ENCODE results near the gene CLMP.
A peak's percentile ranks its signal among the peaks of the same experiment; 100 is the strongest.

Gene CLMP

GRCh38 chr11:123231256-123231655, 36.2 kb upstream of the CLMP start:
- peak overlapping the region in 1 of 2 experiments; percentile 13 for H3K4me3 ChIP-seq (ENCODE audit: insufficient read depth in 1 of 2, low read depth in 1 of 2, low read length in 2 of 2)
- H2AFZ ChIP-seq (ENCODE audit: low read depth, low read length) = no peak overlapping the region
- H2BK120ac ChIP-seq (ENCODE audit: low read depth, low read length) = no peak overlapping the region
- H4K8ac ChIP-seq (ENCODE audit: low read length) = no peak overlapping the region
- no peak overlapping the region for H4K91ac ChIP-seq (ENCODE audit: low read length)
- no peak overlapping the region for H3K23ac ChIP-seq (ENCODE audit: low read length in 2 of 2)
- H3K18ac ChIP-seq (ENCODE audit: low read depth in 1 of 2, low read length in 2 of 2) = peak overlapping the region in 1 of 2 experiments; percentile 48
- H2AK5ac ChIP-seq (ENCODE audit: low read length, severe bottlenecking) = no peak overlapping the region
- H3K4ac ChIP-seq (ENCODE audit: low read depth in 1 of 2, low read length in 2 of 2) = peak overlapping the region in 1 of 2 experiments; percentile 48
- DNase-seq = peak; percentile 89
- H3K27me3 ChIP-seq (ENCODE audit: control insufficient read depth in 1 of 2, insufficient read depth in 1 of 2, low read length in 2 of 2) = no peaks in the 10 kb centered on the region
- peak overlapping the region; percentile 51 for H3K9ac ChIP-seq (ENCODE audit: low read length)
- H2BK12ac ChIP-seq (ENCODE audit: low read length in 2 of 2) = peak overlapping the region in 1 of 2 experiments; percentile 61
- no peaks in the 10 kb centered on the region for H3K36me3 ChIP-seq (ENCODE audit: control insufficient read depth in 1 of 2, insufficient read depth in 2 of 2, low read depth in 1 of 2, low read length in 2 of 2)
- H2BK5ac ChIP-seq (ENCODE audit: low read depth, low read length, poor library complexity, severe bottlenecking) = no peak overlapping the region
- H3K79me1 ChIP-seq (replicated peaks; ENCODE audit: low read length, poor library complexity, severe bottlenecking) = no peaks in the 10 kb centered on the region
- WGBS = 5% methylated on average over 6 of the region's 6 CpGs
- H3K27ac ChIP-seq (ENCODE audit: low read length, poor library complexity, severe bottlenecking) = no peak overlapping the region
- H2BK15ac ChIP-seq (ENCODE audit: low read depth, poor library complexity, severe bottlenecking) = peak overlapping the region; percentile 26
- peaks cover 2% of the 10 kb centered on the region for H3K4me1 ChIP-seq (ENCODE audit: control insufficient read depth, insufficient read depth, low read depth, low read length)
- H3K9me3 ChIP-seq (ENCODE audit: control insufficient read depth, low read length) = no peaks in the 10 kb centered on the region
- H3K4me2 ChIP-seq (ENCODE audit: low read length, poor library complexity, severe bottlenecking) = no peak overlapping the region
- no peak overlapping the region for H3K14ac ChIP-seq (ENCODE audit: low read length in 2 of 2)

DNA sequence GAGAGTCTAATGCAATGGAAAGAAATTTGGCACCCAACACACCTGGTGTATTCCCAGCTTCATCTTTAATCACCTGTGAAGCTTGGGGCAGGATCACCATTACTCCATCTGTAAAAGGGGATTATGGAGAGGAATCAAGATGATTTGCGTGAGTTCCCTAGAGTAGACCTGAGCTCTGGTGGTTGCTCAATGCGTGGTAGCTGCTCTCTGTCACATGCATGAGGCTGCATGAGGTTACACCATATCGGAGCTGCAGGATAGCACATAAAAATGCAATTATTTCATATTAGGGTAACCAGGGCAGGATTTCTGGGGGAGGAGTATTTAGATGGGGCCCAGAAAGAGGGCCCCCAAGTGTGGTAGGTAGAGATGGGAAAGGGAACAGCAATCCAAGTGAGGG, 35.3 kb upstream of the CLMP start:
- Histone ChIP-seq H4K91ac (ENCODE audit: low read length) (peak overlapping the region; percentile 49), H2BK15ac (ENCODE audit: low read depth, poor library complexity, severe bottlenecking) (no peak overlapping the region), H3K79me1 (replicated peaks; ENCODE audit: low read length, poor library complexity, severe bottlenecking) (no peaks in the 10 kb centered on the region), H3K14ac (ENCODE audit: low read length in 2 of 2) (no peak overlapping the region), H3K23ac (ENCODE audit: low read length in 2 of 2) (no peak overlapping the region), H3K27ac (ENCODE audit: low read length, poor library complexity, severe bottlenecking) (no peak overlapping the region), H3K4me2 (ENCODE audit: low read length, poor library complexity, severe bottlenecking) (no peak overlapping the region), H3K18ac (ENCODE audit: low read depth in 1 of 2, low read length in 2 of 2) (peak overlapping the region in 1 of 2 experiments; percentile 48), H4K8ac (ENCODE audit: low read length) (no peak overlapping the region), H2BK12ac (ENCODE audit: low read length in 2 of 2) (peak overlapping the region in 1 of 2 experiments; percentile 61), H3K36me3 (ENCODE audit: control insufficient read depth in 1 of 2, insufficient read depth in 2 of 2, low read depth in 1 of 2, low read length in 2 of 2) (no peaks in the 10 kb centered on the region), H2AFZ (ENCODE audit: low read depth, low read length) (no peak overlapping the region), H3K4ac (ENCODE audit: low read depth in 1 of 2, low read length in 2 of 2) (peak overlapping the region; percentile 48 to 75), H3K9ac (ENCODE audit: low read length) (no peak overlapping the region), H3K9me3 (ENCODE audit: control insufficient read depth, low read length) (no peaks in the 10 kb centered on the region), H3K4me3 (ENCODE audit: insufficient read depth in 1 of 2, low read depth in 1 of 2, low read length in 2 of 2) (no peak overlapping the region), H2AK5ac (ENCODE audit: low read length, severe bottlenecking) (no peak overlapping the region), H2BK5ac (ENCODE audit: low read depth, low read length, poor library complexity, severe bottlenecking) (no peak overlapping the region), H2BK120ac (ENCODE audit: low read depth, low read length) (no peak overlapping the region), H3K4me1 (ENCODE audit: control insufficient read depth, insufficient read depth, low read depth, low read length) (peaks cover 2% of the 10 kb centered on the region), H3K27me3 (ENCODE audit: control insufficient read depth in 1 of 2, insufficient read depth in 1 of 2, low read length in 2 of 2) (no peaks in the 10 kb centered on the region)
- DNase-seq = no peak
- 97% methylated on average over 3 of the region's 3 CpGs for WGBS

DNA sequence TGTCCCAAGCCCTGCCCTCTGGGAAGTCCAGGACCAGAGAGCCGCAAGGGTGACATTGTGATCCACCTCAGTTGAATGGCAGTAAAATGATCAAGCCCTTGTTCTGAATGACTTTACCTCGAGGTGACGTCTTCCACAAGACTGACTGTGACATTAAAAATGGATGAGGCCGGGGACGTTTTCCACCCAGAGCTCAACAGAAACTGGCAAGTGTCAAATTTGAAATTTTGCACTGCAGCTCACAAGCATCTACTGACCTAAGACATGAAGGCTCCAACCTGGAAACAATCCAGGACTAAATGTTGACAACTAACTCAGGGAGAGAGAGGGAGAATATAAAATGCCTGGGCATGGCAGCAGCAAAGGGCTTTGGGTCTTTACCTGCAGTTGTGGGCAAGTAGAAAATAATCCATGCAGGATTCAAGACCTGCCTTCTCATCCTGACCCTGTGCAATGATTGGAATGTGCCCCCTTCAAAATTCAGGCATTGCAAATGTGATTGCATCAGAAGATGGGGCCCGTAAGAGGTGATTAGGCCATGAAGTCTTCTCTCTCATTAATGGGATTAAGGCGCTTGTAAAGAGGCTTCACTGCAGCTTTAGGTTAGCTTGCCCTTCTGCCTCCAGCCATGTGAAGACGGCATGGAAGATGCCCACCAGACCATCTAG, 33.6 kb upstream of the CLMP start:
- no peak overlapping the region for H3K27ac ChIP-seq (ENCODE audit: low read length, poor library complexity, severe bottlenecking)
- H3K9ac ChIP-seq (ENCODE audit: low read length) = no peak overlapping the region
- no peak overlapping the region for H3K4me2 ChIP-seq (ENCODE audit: low read length, poor library complexity, severe bottlenecking)
- DNase-seq = no peak
- H3K9me3 ChIP-seq (ENCODE audit: control insufficient read depth, low read length) = no peaks in the 10 kb centered on the region
- H2BK5ac ChIP-seq (ENCODE audit: low read depth, low read length, poor library complexity, severe bottlenecking) = peak overlapping the region; percentile 39
- no peak overlapping the region for H3K14ac ChIP-seq (ENCODE audit: low read length in 2 of 2)
- no peaks in the 10 kb centered on the region for H3K36me3 ChIP-seq (ENCODE audit: control insufficient read depth in 1 of 2, insufficient read depth in 2 of 2, low read depth in 1 of 2, low read length in 2 of 2)
- no peak overlapping the region for H2BK15ac ChIP-seq (ENCODE audit: low read depth, poor library complexity, severe bottlenecking)
- H2BK120ac ChIP-seq (ENCODE audit: low read depth, low read length) = no peak overlapping the region
- H3K23ac ChIP-seq (ENCODE audit: low read length in 2 of 2) = no peak overlapping the region
- H2BK12ac ChIP-seq (ENCODE audit: low read length in 2 of 2) = peak overlapping the region in 1 of 2 experiments; percentile 59
- peak overlapping the region; percentile 43 for H4K91ac ChIP-seq (ENCODE audit: low read length)
- H2AFZ ChIP-seq (ENCODE audit: low read depth, low read length) = no peak overlapping the region
- peak overlapping the region; percentile 4 to 13 for H3K4ac ChIP-seq (ENCODE audit: low read depth in 1 of 2, low read length in 2 of 2)
- H3K4me3 ChIP-seq (ENCODE audit: insufficient read depth in 1 of 2, low read depth in 1 of 2, low read length in 2 of 2) = no peak overlapping the region
- H3K27me3 ChIP-seq (ENCODE audit: control insufficient read depth in 1 of 2, insufficient read depth in 1 of 2, low read length in 2 of 2) = no peaks in the 10 kb centered on the region
- 74% methylated on average over 8 of the region's 8 CpGs for WGBS
- no peaks in the 10 kb centered on the region for H3K79me1 ChIP-seq (replicated peaks; ENCODE audit: low read length, poor library complexity, severe bottlenecking)
- H2AK5ac ChIP-seq (ENCODE audit: low read length, severe bottlenecking) = no peak overlapping the region
- H3K4me1 ChIP-seq (ENCODE audit: control insufficient read depth, insufficient read depth, low read depth, low read length) = peaks cover 2% of the 10 kb centered on the region
- H3K18ac ChIP-seq (ENCODE audit: low read depth in 1 of 2, low read length in 2 of 2) = peak overlapping the region in 1 of 2 experiments; percentile 11
- H4K8ac ChIP-seq (ENCODE audit: low read length) = no peak overlapping the region

- no peak overlapping the region for H2BK15ac ChIP-seq (ENCODE audit: low read depth, poor library complexity, severe bottlenecking)
- H3K27ac ChIP-seq (ENCODE audit: low read length, poor library complexity, severe bottlenecking) = no peak overlapping the region
- no peak overlapping the region for H2BK5ac ChIP-seq (ENCODE audit: low read depth, low read length, poor library complexity, severe bottlenecking)
- 78% methylated on average over 7 of the region's 7 CpGs for WGBS
- H3K4me3 ChIP-seq (ENCODE audit: insufficient read depth in 1 of 2, low read depth in 1 of 2, low read length in 2 of 2) = no peak overlapping the region
- peak overlapping the region in 1 of 2 experiments; percentile 59 for H2BK12ac ChIP-seq (ENCODE audit: low read length in 2 of 2)
- peak overlapping the region in 1 of 2 experiments; percentile 13 for H3K4ac ChIP-seq (ENCODE audit: low read depth in 1 of 2, low read length in 2 of 2)
- no peak overlapping the region for H2BK120ac ChIP-seq (ENCODE audit: low read depth, low read length)
- H4K8ac ChIP-seq (ENCODE audit: low read length) = no peak overlapping the region
- H3K9ac ChIP-seq (ENCODE audit: low read length) = no peak overlapping the region
- H3K14ac ChIP-seq (ENCODE audit: low read length in 2 of 2) = no peak overlapping the region
- no peak overlapping the region for H3K23ac ChIP-seq (ENCODE audit: low read length in 2 of 2)
- peaks cover 2% of the 10 kb centered on the region for H3K4me1 ChIP-seq (ENCODE audit: control insufficient read depth, insufficient read depth, low read depth, low read length)
- H3K27me3 ChIP-seq (ENCODE audit: control insufficient read depth in 1 of 2, insufficient read depth in 1 of 2, low read length in 2 of 2) = no peaks in the 10 kb centered on the region
- H3K9me3 ChIP-seq (ENCODE audit: control insufficient read depth, low read length) = no peaks in the 10 kb centered on the region
- H2AFZ ChIP-seq (ENCODE audit: low read depth, low read length) = no peak overlapping the region
- H3K4me2 ChIP-seq (ENCODE audit: low read length, poor library complexity, severe bottlenecking) = no peak overlapping the region
- peak overlapping the region; percentile 43 for H4K91ac ChIP-seq (ENCODE audit: low read length)
- no peaks in the 10 kb centered on the region for H3K36me3 ChIP-seq (ENCODE audit: control insufficient read depth in 1 of 2, insufficient read depth in 2 of 2, low read depth in 1 of 2, low read length in 2 of 2)
- no peak overlapping the region for H3K18ac ChIP-seq (ENCODE audit: low read depth in 1 of 2, low read length in 2 of 2)
- H3K79me1 ChIP-seq (replicated peaks; ENCODE audit: low read length, poor library complexity, severe bottlenecking) = no peaks in the 10 kb centered on the region
- H2AK5ac ChIP-seq (ENCODE audit: low read length, severe bottlenecking) = peak overlapping the region; percentile 41
- DNase-seq = no peak
These were observed 32.9 kb upstream of the CLMP start for GRCh38 chr11:123227763-123228495.
